SU-DHL-6 (cell line): ENCODE measurements around the gene ANKRD33B.

Experiments used
- H2AFZ ChIP-seq: fragments of 200-600 bp; sonication (generic); 2 replicates; pipeline ENCODE4 v1.6.1; 2014; ENCODE audit warnings: low read depth, mild to moderate bottlenecking, moderate library complexity, mixed read lengths, antibody characterized with exemption, low read length; ENCODE audit not compliant: severe bottlenecking
- H3F3A ChIP-seq: fragments of 200-600 bp; shearing (Covaris generic); 2 replicates; pipeline ENCODE4 v1.6.0; 2016; ENCODE audit warnings: antibody characterized with exemption, mild to moderate bottlenecking; ENCODE audit not compliant: insufficient read depth
- H3K27ac ChIP-seq: fragments of 200-600 bp; sonication (generic); 2 replicates; pipeline ENCODE4 v1.5.1; 2016; ENCODE audit warnings: low read depth, mild to moderate bottlenecking, low read length, moderate library complexity, mixed read lengths
- H3K27me3 ChIP-seq: fragments of 200-600 bp; sonication (generic), shearing (Covaris generic); 2 replicates; pipeline ENCODE4 v1.6.0; 2014; ENCODE audit warnings: mild to moderate bottlenecking, low read length
- H3K36me3 ChIP-seq: fragments of 200-600 bp; sonication (generic); 2 replicates; pipeline ENCODE4 v1.6.1; 2014; ENCODE audit warnings: mild to moderate bottlenecking, low read length, mixed read lengths
- H3K4me2 ChIP-seq: fragments of 300-600, 200-600 bp; shearing (Covaris generic), sonication (generic); 2 replicates; pipeline ENCODE4 v1.6.0; 2014; ENCODE audit warnings: low read length, low read depth, mild to moderate bottlenecking; ENCODE audit not compliant: poor library complexity, severe bottlenecking
- H3K4me3 ChIP-seq: fragments of 200-600 bp; sonication (generic); 2 replicates; pipeline ENCODE4 v1.5.1; 2014; ENCODE audit warnings: antibody characterized with exemption, low read length, mild to moderate bottlenecking, mixed read lengths; ENCODE audit not compliant: insufficient read depth, poor library complexity, severe bottlenecking
- H3K79me2 ChIP-seq: fragments of 200-600 bp; sonication (generic); 2 replicates; pipeline ENCODE4 v1.6.1; 2014; ENCODE audit warnings: mild to moderate bottlenecking, low read length, moderate library complexity; ENCODE audit not compliant: insufficient read depth
- H3K9ac ChIP-seq: fragments of 200-600 bp; sonication (generic); 2 replicates; pipeline ENCODE4 v1.7.0; 2014; ENCODE audit warnings: mild to moderate bottlenecking, low read length
- H3K9me2 ChIP-seq: fragments of 200-600 bp; sonication (generic); replicated peaks from 2 replicates; pipeline ENCODE4 v1.6.1; 2014; ENCODE audit warnings: low read length; ENCODE audit not compliant: insufficient read depth
- H3K9me3 ChIP-seq: fragments of 200-600 bp; sonication (generic); 2 replicates; pipeline ENCODE4 v1.6.1; 2014; ENCODE audit warnings: low read length, mixed read lengths; ENCODE audit not compliant: insufficient read depth
- H4K20me1 ChIP-seq: fragments of 200-600 bp; sonication (generic); 2 replicates; pipeline ENCODE4 v1.6.1; 2014; ENCODE audit warnings: low read depth, mild to moderate bottlenecking, antibody characterized with exemption, low read length, moderate library complexity, mixed read lengths
- EZH2phosphoT487 ChIP-seq: fragments of 200-600 bp; sonication (generic), shearing (Covaris generic); conservative IDR thresholded peaks from 2 replicates; pipeline ENCODE4 v1.6.1; 2018; ENCODE audit warnings: mild to moderate bottlenecking, antibody characterized with exemption, low read length, moderate library complexity, mixed read lengths
- TF ChIP-seq, protein P1 (sequence below): fragments of 200-600 bp; sonication (generic); IDR thresholded peaks from one replicate; pipeline ENCODE4 v1.5.1; 2017; ENCODE audit warnings: antibody characterized with exemption, mild to moderate bottlenecking, low read length, moderate library complexity; ENCODE audit not compliant: insufficient read depth, poor library complexity, severe bottlenecking

The ANKRD33B gene

DNA sequence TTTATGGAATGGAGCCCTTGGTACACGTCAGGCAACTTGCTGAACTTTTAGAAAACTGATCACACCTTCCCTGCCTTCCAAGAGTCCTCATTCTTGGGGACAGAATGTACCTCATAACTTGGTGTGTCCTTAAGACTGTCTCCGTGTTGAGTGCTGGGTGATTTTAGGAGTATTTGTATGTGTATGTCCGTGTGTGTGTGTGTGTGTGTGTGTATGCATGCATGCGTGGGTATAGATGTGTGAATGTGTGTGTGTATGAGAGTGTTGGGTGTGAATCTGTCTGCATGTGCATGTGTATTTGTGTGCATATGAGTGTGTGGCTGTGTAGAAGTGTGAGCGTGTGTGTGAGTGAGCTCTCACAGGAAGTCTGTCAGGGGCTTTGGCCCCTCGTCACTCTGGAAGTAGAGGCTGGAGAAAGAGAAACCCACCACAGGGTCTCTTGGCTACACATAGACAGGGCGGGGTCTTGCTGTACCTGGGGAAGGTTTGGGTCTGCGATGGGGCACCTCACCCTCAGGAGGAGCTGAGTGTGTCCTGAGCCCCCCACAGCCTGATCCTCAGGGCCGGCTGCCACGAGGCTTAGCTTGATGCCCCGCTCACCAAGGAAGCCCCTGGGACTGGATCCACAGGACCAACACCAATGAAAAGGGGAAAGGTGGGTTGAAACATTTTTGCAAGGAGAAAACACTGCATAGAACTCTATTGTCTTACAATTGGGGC, 33.1 kb upstream of the ANKRD33B start:
- TF ChIP-seq, protein P1, sequence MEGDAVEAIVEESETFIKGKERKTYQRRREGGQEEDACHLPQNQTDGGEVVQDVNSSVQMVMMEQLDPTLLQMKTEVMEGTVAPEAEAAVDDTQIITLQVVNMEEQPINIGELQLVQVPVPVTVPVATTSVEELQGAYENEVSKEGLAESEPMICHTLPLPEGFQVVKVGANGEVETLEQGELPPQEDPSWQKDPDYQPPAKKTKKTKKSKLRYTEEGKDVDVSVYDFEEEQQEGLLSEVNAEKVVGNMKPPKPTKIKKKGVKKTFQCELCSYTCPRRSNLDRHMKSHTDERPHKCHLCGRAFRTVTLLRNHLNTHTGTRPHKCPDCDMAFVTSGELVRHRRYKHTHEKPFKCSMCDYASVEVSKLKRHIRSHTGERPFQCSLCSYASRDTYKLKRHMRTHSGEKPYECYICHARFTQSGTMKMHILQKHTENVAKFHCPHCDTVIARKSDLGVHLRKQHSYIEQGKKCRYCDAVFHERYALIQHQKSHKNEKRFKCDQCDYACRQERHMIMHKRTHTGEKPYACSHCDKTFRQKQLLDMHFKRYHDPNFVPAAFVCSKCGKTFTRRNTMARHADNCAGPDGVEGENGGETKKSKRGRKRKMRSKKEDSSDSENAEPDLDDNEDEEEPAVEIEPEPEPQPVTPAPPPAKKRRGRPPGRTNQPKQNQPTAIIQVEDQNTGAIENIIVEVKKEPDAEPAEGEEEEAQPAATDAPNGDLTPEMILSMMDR: no peak
- TF ChIP-seq EZH2phosphoT487: no peak
- no peak overlapping the region for H3K27ac ChIP-seq
- no peak overlapping the region for H2AFZ ChIP-seq
- H3K9me2 ChIP-seq: no peaks in the 10 kb centered on the region
- H3F3A ChIP-seq: no peaks in the 10 kb centered on the region
- no peak overlapping the region for H3K9ac ChIP-seq
- no peak overlapping the region for H3K4me3 ChIP-seq
- no peaks in the 10 kb centered on the region for H3K79me2 ChIP-seq
- H3K36me3 ChIP-seq: no peaks in the 10 kb centered on the region
- no peaks in the 10 kb centered on the region for H3K9me3 ChIP-seq
- H4K20me1 ChIP-seq: no peaks in the 10 kb centered on the region
- H3K27me3 ChIP-seq: no peaks in the 10 kb centered on the region
- H3K4me2 ChIP-seq: no peak overlapping the region

DNA sequence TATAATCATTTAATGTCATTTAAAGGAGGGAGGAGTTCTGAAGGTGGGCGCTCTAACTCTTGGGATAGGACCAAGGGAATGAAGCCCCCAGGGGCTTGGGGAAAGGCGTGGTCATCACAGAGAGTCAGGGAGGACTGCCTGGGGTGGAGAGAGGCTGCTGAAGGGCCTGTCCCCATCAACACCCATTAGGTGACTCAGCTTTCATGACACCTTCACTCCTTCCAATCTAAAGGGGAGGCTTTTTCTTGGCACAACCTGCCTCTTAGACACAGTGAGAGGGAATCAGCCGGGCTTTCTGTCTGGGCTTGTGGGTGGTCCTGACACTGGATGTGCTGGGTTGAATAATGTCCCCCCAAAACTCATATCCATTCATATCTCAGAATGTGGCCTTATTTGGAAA, 31.4 kb upstream of the ANKRD33B start:
- no peak overlapping the region for H3K27ac ChIP-seq
- no peaks in the 10 kb centered on the region for H3K79me2 ChIP-seq
- H3K4me3 ChIP-seq: no peak overlapping the region
- no peak overlapping the region for H3K4me2 ChIP-seq
- no peaks in the 10 kb centered on the region for H3K9me3 ChIP-seq
- no peaks in the 10 kb centered on the region for H3F3A ChIP-seq
- H3K27me3 ChIP-seq: no peaks in the 10 kb centered on the region
- no peak overlapping the region for H3K9ac ChIP-seq
- H2AFZ ChIP-seq: no peak overlapping the region
- TF ChIP-seq, protein P1: no peak
- TF ChIP-seq EZH2phosphoT487: no peak
- no peaks in the 10 kb centered on the region for H3K36me3 ChIP-seq
- H4K20me1 ChIP-seq: no peaks in the 10 kb centered on the region
- H3K9me2 ChIP-seq: no peaks in the 10 kb centered on the region

DNA sequence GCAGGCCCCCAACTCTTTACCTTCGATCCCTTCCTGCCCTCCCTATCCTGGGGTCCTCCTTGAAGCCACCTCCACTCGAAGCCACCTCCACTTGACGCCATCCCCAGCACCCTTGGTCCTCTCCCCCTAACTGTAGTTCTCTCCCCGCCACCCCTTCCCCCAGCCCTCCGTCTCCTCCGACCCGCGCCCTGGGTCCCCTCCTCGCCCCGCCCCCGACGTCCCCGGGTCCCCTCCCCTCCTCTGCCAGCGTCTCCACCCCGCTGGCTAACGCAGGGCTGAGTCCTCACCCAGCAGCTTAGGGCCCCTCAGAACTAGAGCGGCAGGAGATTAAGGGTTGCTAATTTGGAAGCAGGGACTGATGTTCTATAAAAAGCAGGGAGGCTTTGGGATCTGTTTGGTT, 30.6 kb upstream of the ANKRD33B start:
- H3K4me3 ChIP-seq: no peak overlapping the region
- TF ChIP-seq, protein P1: no peak
- TF ChIP-seq EZH2phosphoT487: no peak
- no peaks in the 10 kb centered on the region for H3K9me3 ChIP-seq
- no peak overlapping the region for H3K4me2 ChIP-seq
- no peak overlapping the region for H2AFZ ChIP-seq
- H3K27me3 ChIP-seq: no peaks in the 10 kb centered on the region
- no peak overlapping the region for H3K9ac ChIP-seq
- H4K20me1 ChIP-seq: no peaks in the 10 kb centered on the region
- H3K27ac ChIP-seq: no peak overlapping the region
- no peaks in the 10 kb centered on the region for H3F3A ChIP-seq
- H3K36me3 ChIP-seq: no peaks in the 10 kb centered on the region
- H3K79me2 ChIP-seq: no peaks in the 10 kb centered on the region
- H3K9me2 ChIP-seq: no peaks in the 10 kb centered on the region
